Measurements from ENCODE around the gene PARVA. TPM values are rescaled to one million over a fixed set of nuclear protein-coding genes. Genes with fewer than 3 reads are reported as not detected.

Gene PARVA
- total and polyA plus RNA-seq, 4 donors, result 30.4 to 159 (median 93.9) TPM

- no peaks in the 10 kb centered on the region for H3K4me1 ChIP-seq (ENCODE audit: control insufficient read depth in 1 of 2, insufficient read depth in 2 of 2, low read length in 2 of 2)
- 60 to 79% methylated on average over 3 of the region's 3 CpGs for WGBS, 2 donors
- ATAC-seq (ENCODE audit: low FRiP score), result no peak
- intact Hi-C loops (cut with DNase I), result no loop called here
- H3K36me3 ChIP-seq (ENCODE audit: control insufficient read depth in 1 of 2, insufficient read depth in 2 of 2, low read length in 1 of 2), result no peaks in the 10 kb centered on the region
- H3K27me3 ChIP-seq (ENCODE audit: control insufficient read depth in 1 of 2, insufficient read depth in 2 of 2, low read length in 1 of 2), result no peaks in the 10 kb centered on the region
- H3K9me3 ChIP-seq (ENCODE audit: control insufficient read depth, low read length), result peaks cover 3% of the 10 kb centered on the region
- no peak for DNase-seq
- H3K27ac ChIP-seq (ENCODE audit: low read depth in 1 of 2, low read length in 2 of 2), result no peak overlapping the region
- no peak overlapping the region for H3K4me3 ChIP-seq (ENCODE audit: low read length in 2 of 2)
Observed at GRCh38 chr11:12565406-12565805, 188.0 kb downstream of the PARVA start.

GRCh38 chr11:12567746-12568460, 190.5 kb downstream of the PARVA start:
- Histone ChIP-seq H3K27me3 (ENCODE audit: control insufficient read depth in 1 of 2, insufficient read depth in 2 of 2, low read length in 1 of 2) (no peaks in the 10 kb centered on the region), H3K27ac (ENCODE audit: low read depth in 1 of 2, low read length in 2 of 2) (no peak overlapping the region), H3K4me1 (ENCODE audit: control insufficient read depth in 1 of 2, insufficient read depth in 2 of 2, low read length in 2 of 2) (no peaks in the 10 kb centered on the region), H3K4me3 (ENCODE audit: low read length in 2 of 2) (no peak overlapping the region), H3K36me3 (ENCODE audit: control insufficient read depth in 1 of 2, insufficient read depth in 2 of 2, low read length in 1 of 2) (no peaks in the 10 kb centered on the region), H3K9me3 (ENCODE audit: control insufficient read depth, low read length) (peaks cover 3% of the 10 kb centered on the region)
- 44 to 70% methylated on average over 4 of the region's 4 CpGs for WGBS, 2 donors
- intact Hi-C loops (cut with DNase I), result no loop called here
- DNase-seq (no peak), ATAC-seq (ENCODE audit: low FRiP score) (no peak)

- ATAC-seq (ENCODE audit: low FRiP score) (no peak), DNase-seq (no peak)
- Histone ChIP-seq H3K27ac (ENCODE audit: low read depth in 1 of 2, low read length in 2 of 2) (no peak overlapping the region), H3K9me3 (ENCODE audit: control insufficient read depth, low read length) (peaks cover 3% of the 10 kb centered on the region), H3K4me3 (ENCODE audit: low read length in 2 of 2) (no peak overlapping the region), H3K27me3 (ENCODE audit: control insufficient read depth in 1 of 2, insufficient read depth in 2 of 2, low read length in 1 of 2) (no peaks in the 10 kb centered on the region), H3K4me1 (ENCODE audit: control insufficient read depth in 1 of 2, insufficient read depth in 2 of 2, low read length in 2 of 2) (no peaks in the 10 kb centered on the region), H3K36me3 (ENCODE audit: control insufficient read depth in 1 of 2, insufficient read depth in 2 of 2, low read length in 1 of 2) (no peaks in the 10 kb centered on the region)
- 96 to 97% methylated on average over 1 of the region's 1 CpG for WGBS, 2 donors
- intact Hi-C loops (cut with DNase I), result no loop called here
Observed at GRCh38 chr11:12569499-12570425, 192.4 kb downstream of the PARVA start.

- ATAC-seq (ENCODE audit: low FRiP score) (no peak), DNase-seq (no peak)
- no peaks in the 10 kb centered on the region for H3K27me3 ChIP-seq (ENCODE audit: control insufficient read depth in 1 of 2, insufficient read depth in 2 of 2, low read length in 1 of 2)
- 76 to 84% methylated on average over 1 of the region's 1 CpG for WGBS, 2 donors
- no peaks in the 10 kb centered on the region for H3K36me3 ChIP-seq (ENCODE audit: control insufficient read depth in 1 of 2, insufficient read depth in 2 of 2, low read length in 1 of 2)
- H3K27ac ChIP-seq (ENCODE audit: low read depth in 1 of 2, low read length in 2 of 2), result no peak overlapping the region
- intact Hi-C loops (cut with DNase I), result no loop called here
- no peaks in the 10 kb centered on the region for H3K4me1 ChIP-seq (ENCODE audit: control insufficient read depth in 1 of 2, insufficient read depth in 2 of 2, low read length in 2 of 2)
- H3K4me3 ChIP-seq (ENCODE audit: low read length in 2 of 2), result no peak overlapping the region
- no peaks in the 10 kb centered on the region for H3K9me3 ChIP-seq (ENCODE audit: control insufficient read depth, low read length)
Observed at GRCh38 chr11:12573707-12574485, 196.5 kb downstream of the PARVA start.

GRCh38 chr11:12577725-12578644, 200.6 kb downstream of the PARVA start:
- Histone ChIP-seq H3K27ac (ENCODE audit: low read depth in 1 of 2, low read length in 2 of 2) (no peak overlapping the region), H3K4me1 (ENCODE audit: control insufficient read depth in 1 of 2, insufficient read depth in 2 of 2, low read length in 2 of 2) (no peaks in the 10 kb centered on the region), H3K4me3 (ENCODE audit: low read length in 2 of 2) (no peak overlapping the region), H3K9me3 (ENCODE audit: control insufficient read depth, low read length) (no peaks in the 10 kb centered on the region), H3K27me3 (ENCODE audit: control insufficient read depth in 1 of 2, insufficient read depth in 2 of 2, low read length in 1 of 2) (no peaks in the 10 kb centered on the region), H3K36me3 (ENCODE audit: control insufficient read depth in 1 of 2, insufficient read depth in 2 of 2, low read length in 1 of 2) (no peaks in the 10 kb centered on the region)
- ATAC-seq (ENCODE audit: low FRiP score), result no peak
- DNase-seq, result no peak
- intact Hi-C loops (cut with DNase I), result no loop called here
- WGBS, 2 donors, result 85 to 86% methylated on average over 6 of the region's 6 CpGs

GRCh38 chr11:12581416-12581815, 204.0 kb downstream of the PARVA start:
- intact Hi-C loops (cut with DNase I), result no loop called here
- ATAC-seq (ENCODE audit: low FRiP score), result no peak
- 60 to 78% methylated on average over 3 of the region's 3 CpGs for WGBS, 2 donors
- DNase-seq, result no peak
- Histone ChIP-seq H3K4me3 (ENCODE audit: low read length in 2 of 2) (no peak overlapping the region), H3K27me3 (ENCODE audit: control insufficient read depth in 1 of 2, insufficient read depth in 2 of 2, low read length in 1 of 2) (no peaks in the 10 kb centered on the region), H3K36me3 (ENCODE audit: control insufficient read depth in 1 of 2, insufficient read depth in 2 of 2, low read length in 1 of 2) (no peaks in the 10 kb centered on the region), H3K27ac (ENCODE audit: low read depth in 1 of 2, low read length in 2 of 2) (no peak overlapping the region), H3K4me1 (ENCODE audit: control insufficient read depth in 1 of 2, insufficient read depth in 2 of 2, low read length in 2 of 2) (no peaks in the 10 kb centered on the region), H3K9me3 (ENCODE audit: control insufficient read depth, low read length) (no peaks in the 10 kb centered on the region)

- H3K27ac ChIP-seq (ENCODE audit: low read depth in 1 of 2, low read length in 2 of 2), result no peak overlapping the region
- no peaks in the 10 kb centered on the region for H3K27me3 ChIP-seq (ENCODE audit: control insufficient read depth in 1 of 2, insufficient read depth in 2 of 2, low read length in 1 of 2)
- intact Hi-C loops (cut with DNase I), result no loop called here
- 57 to 60% methylated on average over 1 of the region's 1 CpG for WGBS, 2 donors
- ATAC-seq (ENCODE audit: low FRiP score) (no peak), DNase-seq (no peak)
- H3K9me3 ChIP-seq (ENCODE audit: control insufficient read depth, low read length), result no peaks in the 10 kb centered on the region
- no peak overlapping the region for H3K4me3 ChIP-seq (ENCODE audit: low read length in 2 of 2)
- no peaks in the 10 kb centered on the region for H3K4me1 ChIP-seq (ENCODE audit: control insufficient read depth in 1 of 2, insufficient read depth in 2 of 2, low read length in 2 of 2)
- H3K36me3 ChIP-seq (ENCODE audit: control insufficient read depth in 1 of 2, insufficient read depth in 2 of 2, low read length in 1 of 2), result no peaks in the 10 kb centered on the region
Observed at GRCh38 chr11:12581923-12582322, 204.6 kb downstream of the PARVA start.
